GM11168 (cell line): ENCODE data around the gene PRKCB.

Experiments
- in situ Hi-C: fragments of 300-500 bp; cut with MboI; formaldehyde crosslinking; loops from one replicate; pipeline ENCODE4 v1.12.0; 2022; ENCODE audit warnings: low sequenced_read_pairs; ENCODE audit not compliant: unreplicated experiment

Gene PRKCB

DNA sequence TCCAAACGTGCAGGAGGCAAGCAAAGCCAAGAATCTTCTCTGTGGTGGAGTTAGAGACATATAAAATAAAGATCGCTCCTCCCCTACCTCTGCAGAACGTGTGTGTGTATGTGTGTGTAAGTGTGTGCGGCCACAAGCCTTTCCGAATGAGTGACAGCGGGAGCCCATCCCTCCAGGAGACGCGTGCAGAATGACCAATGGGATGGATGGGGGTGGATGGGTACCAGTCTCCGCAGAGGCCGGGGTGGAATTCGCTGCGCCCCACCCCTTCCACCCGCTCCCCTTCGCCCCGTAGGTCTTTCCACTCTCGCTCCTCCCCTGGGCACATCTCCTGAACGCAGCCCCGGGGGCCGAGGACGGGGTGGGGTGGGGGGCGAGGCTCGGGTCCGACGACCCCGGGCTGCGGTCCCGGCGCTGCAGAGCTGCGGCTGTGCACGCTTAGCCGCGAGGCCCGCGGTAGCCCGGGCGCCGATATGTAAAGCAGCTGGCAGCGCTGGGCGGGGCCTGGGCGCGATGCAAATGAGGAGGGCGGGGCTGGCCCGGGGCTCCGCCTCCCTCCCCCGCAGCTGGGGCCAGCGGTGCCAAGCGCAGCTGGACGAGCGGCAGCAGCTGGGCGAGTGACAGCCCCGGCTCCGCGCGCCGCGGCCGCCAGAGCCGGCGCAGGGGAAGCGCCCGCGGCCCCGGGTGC, at the start of gene PRKCB:
Gene PRKCB, plus strand, starts transcription at position 594 of the 688 bp plus-strand sequence.
- in situ Hi-C loops: no loop called here

DNA sequence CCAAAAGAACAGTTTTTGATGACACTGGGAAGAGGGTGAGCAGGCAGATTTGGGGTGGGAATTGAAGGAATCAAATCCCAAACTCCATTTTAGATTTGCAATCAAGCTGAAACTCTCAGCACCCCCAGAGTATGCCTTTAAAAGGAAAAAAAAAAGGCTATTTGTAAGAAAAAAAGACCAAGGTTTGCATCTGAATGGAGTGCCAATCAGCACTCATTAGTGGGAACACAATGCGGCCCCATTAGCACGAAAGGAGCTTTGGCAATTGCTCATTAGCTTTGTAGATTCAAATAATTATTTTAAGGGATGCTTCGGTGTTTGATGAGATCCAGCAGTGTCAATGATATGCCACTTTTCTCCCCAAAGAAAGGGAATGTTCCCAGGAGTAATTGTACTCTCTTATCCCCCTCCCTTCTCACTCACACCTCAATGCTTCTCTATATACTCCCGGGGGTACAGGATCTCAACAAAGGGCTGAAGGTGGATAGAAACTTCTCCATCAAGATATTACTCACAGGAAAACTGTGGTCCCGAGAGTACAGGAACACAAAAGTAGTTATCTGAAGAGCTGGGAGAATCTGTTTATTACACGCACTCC, 48.7 kb upstream of the PRKCB start:
- in situ Hi-C loops: no loop called here

GRCh38 chr16:23788685-23789084, 47.1 kb upstream of the PRKCB start:
- in situ Hi-C loops: no loop called here

DNA sequence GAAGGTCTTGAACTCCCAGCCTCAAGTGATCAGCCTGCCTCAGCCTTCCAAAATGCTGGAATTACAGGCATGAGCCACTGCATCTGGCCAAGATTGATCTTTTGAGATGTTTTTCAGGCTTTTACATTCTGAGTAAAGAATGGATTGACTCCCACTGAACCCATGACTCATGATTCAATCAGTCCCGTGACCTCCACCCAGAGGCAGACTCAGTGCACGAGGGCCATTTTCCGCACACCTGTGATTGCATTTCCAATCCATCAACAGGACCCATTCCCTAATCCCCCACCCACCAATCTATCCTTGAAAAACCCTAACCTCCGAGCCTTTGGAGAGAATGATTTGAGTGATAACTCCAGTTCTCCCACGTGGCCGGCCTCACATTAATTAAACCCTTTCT, 40.4 kb upstream of the PRKCB start:
- in situ Hi-C loops: no loop called here

DNA sequence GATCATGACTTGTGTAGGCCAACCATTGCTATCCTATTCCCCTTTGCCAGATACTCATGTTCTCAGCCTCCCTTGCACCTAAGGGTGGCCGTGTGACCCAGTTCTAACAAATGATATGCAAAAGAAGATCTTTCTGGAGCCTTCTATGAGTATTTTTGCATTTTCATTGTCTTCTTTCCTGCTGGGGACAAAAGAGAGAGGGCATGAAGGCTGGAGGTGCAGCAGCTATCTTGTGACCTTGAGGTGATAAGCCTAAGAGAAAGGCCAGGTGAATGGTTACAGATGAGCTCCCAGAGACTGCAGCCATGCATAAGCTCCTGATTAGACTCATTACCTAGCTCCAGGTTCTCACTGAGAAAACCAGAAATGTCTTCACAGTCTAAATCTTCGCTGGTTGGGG, 38.8 kb upstream of the PRKCB start:
- in situ Hi-C loops: no loop called here

GRCh38 chr16:23801378-23801777, 34.4 kb upstream of the PRKCB start:
- in situ Hi-C loops: loop anchor here (5.0 kb wide), 1 partner anchor 211 kb away; no protein-coding TSS in a partner anchor

DNA sequence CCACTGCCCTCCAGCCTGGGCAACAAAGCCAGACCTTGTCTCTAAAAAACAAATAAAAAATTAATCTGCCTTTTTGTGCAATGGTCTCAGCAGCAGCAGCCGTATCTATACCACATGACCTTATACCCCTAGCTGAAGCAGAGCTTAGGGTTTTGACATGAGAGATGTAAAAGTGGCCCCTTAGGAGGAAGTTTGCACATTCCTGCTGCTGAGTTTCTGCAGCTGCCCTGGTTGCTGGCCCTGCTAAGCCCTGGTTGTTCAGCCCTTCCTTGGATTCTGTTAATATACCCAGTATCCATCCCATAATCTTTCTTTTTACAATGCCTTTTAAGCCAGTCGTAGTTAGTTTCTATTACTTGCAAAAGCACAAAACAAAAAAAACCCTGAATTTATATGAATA, 33.0 kb upstream of the PRKCB start:
- in situ Hi-C loops: loop anchor here (5.0 kb wide), 1 partner anchor 210 kb away; no protein-coding TSS in a partner anchor

- in situ Hi-C loops: loop anchor here (5.0 kb wide), 1 partner anchor 209 kb away; no protein-coding TSS in a partner anchor
Observed at GRCh38 chr16:23803591-23804123, 32.1 kb upstream of the PRKCB start.

- in situ Hi-C loops: no loop called here
Observed at GRCh38 chr16:23807028-23807427, 28.8 kb upstream of the PRKCB start.

DNA sequence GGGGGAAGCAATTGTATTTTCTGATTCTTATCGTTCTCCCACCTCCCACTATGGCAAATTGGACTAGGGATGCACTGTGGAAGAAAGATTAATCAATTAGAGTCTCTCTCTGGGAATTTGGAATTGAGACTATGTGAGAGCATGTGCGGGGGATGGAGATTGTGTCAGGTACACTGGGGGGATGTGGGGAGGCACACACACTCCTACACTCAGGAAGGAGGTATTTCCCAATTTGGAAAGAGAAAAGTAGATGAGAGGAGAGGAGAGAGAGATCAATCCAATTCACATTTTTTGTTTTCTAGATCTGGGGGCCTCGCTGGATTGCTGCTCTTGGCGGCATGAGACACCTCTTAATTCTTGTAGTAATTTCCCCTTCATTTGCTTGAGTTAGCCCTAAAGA, 14.3 kb upstream of the PRKCB start:
- in situ Hi-C loops: no loop called here

DNA sequence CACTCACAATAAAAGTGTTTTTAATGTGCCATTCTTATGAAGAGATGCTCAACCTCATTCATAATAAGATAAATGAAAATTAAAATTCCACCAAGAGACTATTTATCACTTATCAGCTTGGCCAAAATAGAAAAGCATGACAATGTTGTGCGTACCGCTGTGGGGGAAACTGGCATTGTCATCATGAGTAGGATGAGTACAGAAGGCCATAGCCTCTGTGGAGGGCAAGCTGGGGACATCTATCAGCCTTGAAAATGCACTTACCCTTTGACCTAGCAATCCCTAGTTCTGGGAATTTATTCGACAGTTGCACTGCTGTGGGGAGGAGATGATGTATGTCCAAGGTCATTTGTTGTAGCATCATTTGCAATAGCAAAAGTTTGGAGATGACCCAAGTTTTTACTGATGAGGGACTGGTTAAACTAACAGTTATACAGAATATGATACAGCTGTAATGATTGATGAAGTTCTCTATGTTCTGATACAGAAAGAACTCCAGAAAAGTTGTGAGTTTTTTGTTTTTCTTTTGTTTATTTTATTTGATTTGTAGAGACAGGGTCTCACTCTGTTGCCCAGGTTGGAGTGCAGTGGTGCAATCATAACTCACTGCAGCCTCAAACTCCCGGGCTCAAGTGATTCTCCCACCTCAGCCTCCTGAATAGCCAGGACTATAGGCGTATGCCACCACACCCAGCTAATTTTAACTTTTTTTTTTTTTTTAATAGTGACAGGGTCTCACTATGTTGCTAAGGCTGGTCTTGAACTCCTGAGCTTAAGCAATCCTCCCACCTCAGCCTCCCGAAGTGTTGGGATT, 13.7 kb upstream of the PRKCB start:
- in situ Hi-C loops: no loop called here

DNA sequence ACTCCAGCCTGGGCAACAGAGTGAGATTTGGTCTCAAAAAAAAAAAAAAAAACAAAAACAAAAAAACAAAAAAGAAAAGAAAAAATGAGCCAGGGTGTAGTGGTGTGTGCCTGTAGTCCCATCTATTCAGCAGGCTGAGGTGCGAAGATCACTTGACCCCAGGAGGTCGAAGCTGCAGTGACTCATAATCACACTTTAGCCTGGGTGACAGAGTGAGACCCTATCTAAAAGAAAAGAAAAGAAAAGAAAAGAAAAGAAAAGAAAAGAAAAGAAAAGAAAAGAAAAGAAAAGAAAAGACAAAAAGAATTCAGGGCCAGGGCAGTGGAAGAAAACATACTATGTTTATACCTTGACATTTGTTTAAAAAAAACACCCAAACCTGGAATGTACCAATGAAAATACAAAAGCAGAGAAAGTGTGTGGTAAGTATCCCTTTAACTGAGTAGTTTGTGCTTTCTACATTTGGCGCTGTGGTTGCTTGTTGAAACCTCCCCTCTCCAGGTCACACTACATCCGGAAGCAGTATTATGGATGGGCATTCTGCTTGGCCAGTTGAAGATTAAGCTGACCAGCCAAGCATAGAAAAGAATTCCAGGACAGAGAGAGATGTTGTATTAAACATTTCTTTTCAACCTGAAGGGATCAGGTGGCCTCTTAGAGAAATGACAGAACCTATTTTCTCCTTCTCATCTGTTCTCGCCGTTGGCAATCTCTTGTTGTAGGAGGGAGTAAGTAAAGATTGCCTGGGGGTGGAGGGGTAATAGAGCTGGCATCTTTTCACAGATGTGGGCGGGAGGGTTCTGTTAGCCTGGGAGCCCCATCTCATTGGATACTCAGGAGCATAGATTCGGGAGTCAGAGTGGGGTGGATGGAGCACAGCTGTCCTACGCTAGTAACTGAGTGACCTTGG, 12.1 kb upstream of the PRKCB start:
- in situ Hi-C loops: no loop called here

- in situ Hi-C loops: no loop called here
Observed at GRCh38 chr16:23824909-23825308, 10.9 kb upstream of the PRKCB start.

- in situ Hi-C loops: no loop called here
Observed at GRCh38 chr16:23826528-23827045, 9.2 kb upstream of the PRKCB start.

DNA sequence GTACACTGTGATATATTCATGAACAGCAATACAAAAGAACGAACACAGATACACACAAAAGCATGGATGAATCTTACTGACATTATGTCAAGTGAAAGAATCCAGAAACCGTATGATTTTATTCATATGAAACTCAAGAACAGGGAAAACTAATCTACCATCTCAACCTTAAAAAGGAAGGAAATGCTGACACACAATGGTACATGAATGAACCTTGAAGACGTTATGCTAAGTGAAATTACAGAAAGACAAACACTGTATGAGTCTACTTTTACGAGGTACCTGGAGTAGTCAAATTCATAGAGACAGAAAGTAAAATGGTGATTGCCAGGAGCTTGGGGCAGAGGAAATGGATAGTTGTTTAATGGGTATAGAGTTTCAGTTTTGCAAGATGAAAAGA, 8.7 kb upstream of the PRKCB start:
- in situ Hi-C loops: no loop called here

GRCh38 chr16:23829454-23829853, 6.3 kb upstream of the PRKCB start:
- in situ Hi-C loops: no loop called here

DNA sequence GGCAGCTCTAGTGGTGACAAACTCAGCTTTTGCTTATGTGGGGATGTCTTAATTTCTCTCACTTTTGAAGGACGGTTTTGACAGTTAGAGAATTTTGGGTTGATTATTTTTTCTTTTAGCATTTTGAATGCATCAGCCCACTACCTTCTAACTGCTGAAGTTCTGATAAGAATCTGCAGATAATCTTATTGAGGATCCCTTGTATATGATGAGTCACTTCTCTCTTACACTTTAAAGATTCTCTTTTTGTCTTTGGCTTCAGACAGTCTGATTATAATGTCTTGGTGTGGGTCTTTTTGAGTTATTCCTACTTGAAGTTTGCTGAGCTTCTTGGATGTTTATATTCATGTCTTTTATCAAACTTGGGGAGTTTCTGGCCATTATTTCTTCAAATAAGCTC, 5.5 kb upstream of the PRKCB start:
- in situ Hi-C loops: no loop called here

- in situ Hi-C loops: no loop called here
Observed at GRCh38 chr16:23832882-23833281, 2.9 kb upstream of the PRKCB start.

DNA sequence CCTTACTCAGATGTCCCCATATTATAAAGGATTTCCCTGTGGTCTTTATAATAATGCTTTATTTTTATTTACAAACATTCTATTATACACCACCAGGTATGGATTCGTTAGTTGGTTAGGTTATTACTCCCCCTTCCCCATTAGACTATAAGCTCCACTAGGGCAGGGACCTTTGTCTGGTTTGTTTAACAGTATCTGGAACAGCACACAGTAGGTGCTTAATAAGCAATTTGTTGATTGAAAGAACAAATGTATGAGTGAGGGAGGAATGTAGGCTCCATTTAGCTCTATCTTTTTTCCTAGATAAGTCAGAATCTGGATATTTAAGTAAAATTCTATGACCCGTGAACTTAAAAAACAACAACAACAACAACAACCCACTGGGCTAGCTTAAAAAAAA, 2.3 kb upstream of the PRKCB start:
- in situ Hi-C loops: no loop called here
